GM21528 (cell line): ENCODE data around the gene AHDC1.

Experiments used
- ATAC-seq: cut with Tn5 transposase; IDR thresholded peaks from one replicate; pipeline ENCODE4 v1.9.1; 2021; ENCODE audit warnings: mild to moderate bottlenecking, moderate library complexity; ENCODE audit not compliant: unreplicated experiment, low FRiP score

Gene AHDC1

DNA sequence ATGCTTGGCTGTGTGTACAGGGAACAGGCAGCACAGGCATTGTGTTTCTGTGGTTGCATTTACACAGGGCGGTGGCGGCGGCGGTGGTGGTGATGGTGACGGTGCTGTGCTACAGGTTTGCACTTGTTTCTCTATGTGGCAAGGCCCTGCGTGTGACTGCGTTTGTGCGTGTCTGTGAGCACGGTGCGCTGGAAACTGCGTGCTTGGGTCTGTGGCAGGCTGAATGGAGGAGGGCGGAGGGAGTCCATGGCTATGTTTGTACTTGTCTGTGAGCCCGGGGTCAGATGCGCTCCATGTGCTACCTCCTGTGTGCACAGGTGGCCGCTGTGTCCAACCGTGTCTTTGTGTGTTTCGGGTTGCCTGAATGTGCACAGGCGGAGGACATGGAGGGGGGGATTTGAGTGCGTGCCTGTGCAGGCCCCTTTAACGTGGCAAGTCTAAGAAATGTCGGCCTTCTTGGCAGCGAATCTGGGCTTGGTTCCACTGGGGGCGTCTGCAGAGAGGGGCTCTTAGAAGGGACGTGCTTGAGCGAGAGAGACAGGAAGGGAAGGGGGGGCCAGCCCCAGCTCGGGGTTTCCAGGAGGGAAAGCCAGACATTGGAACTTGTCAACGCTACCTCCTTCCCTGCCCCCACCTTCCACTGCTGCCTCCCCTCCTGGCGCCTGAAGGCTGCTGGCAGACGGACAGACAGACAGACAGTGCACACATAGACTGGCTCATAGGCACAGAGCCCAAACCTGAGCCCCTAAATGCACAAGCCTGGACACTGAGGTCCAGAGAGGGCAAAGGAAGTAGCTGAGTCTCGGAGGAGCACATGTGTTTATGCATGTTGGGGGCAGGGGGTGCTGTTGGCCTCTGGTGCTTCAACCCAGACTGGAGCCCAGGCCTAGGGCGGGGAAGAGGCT lies 81.3 kb downstream of the AHDC1 start:
- no peak for ATAC-seq

DNA sequence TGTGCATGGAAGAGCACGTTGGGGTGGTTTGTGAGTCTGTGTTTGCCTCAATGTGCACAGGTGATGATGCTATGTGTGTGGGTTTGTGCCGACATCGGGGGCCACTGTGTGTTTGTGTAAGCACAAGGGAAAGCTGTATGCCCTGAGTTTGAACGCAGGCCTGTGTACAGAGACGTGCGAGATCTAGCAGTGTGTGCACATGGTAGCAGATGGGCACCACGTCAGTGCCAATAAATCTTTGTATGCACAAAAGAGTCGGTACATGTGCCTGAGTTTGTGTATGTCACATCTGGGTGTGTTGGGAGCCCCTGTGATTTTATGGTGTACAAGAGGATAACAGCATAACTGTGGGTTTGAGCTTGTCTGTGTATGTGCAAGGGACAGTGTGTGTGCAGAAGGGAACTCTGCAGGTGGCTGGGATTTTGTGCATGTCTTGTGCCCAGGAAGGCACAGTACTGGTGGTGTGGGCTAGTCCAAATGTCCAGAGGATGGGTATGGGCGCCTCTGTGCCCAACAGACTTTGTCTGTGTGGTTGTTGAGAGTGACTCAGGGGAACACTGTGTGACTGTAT lies 82.0 kb downstream of the AHDC1 start:
- no peak for ATAC-seq

DNA sequence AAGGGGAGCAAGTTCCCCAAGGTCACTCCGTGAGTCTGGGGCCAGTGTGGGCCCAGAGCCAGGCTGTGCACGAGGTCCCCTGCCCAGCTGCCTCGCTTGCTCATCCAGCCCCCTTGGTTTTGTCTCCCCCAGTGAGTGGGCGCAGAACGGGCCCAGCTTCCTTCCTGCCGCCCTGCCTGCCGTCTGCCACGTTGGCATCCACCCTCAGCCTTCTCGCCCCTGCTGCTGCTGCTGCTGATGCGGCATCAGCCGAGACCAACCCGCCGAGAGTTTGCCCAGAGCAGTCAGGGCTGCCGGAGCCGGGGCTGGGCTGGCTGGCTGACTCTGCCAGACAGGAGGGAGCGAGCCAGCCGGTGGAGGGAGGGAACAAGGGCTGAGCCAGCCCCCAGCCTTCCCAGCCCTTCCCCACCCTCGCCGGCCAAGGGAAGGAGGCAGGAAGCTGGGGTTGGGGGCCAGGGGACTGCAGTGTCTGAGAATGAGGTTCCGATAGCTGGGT lies 82.6 kb downstream of the AHDC1 start:
- no peak for ATAC-seq

DNA sequence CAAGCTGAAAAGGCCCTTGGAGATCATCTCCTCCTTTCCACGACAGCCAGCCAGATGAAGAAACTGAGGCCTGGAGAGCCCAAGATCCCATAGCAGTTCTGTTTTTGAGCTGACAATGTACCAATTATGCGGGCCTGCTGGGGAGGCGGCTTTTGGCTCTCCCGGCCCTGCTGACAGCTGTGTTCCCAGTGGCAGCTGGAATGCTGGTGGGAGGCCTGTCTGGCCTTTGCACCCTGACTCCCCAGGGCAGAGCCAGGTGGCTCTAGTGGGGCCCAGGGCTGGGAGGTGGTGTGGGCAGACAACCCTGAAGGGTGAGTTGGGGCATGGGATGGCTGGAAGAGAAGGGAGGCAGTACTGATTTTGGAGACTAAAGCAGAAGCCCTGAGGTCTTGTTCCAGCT lies 83.3 kb downstream of the AHDC1 start:
- no peak for ATAC-seq

DNA sequence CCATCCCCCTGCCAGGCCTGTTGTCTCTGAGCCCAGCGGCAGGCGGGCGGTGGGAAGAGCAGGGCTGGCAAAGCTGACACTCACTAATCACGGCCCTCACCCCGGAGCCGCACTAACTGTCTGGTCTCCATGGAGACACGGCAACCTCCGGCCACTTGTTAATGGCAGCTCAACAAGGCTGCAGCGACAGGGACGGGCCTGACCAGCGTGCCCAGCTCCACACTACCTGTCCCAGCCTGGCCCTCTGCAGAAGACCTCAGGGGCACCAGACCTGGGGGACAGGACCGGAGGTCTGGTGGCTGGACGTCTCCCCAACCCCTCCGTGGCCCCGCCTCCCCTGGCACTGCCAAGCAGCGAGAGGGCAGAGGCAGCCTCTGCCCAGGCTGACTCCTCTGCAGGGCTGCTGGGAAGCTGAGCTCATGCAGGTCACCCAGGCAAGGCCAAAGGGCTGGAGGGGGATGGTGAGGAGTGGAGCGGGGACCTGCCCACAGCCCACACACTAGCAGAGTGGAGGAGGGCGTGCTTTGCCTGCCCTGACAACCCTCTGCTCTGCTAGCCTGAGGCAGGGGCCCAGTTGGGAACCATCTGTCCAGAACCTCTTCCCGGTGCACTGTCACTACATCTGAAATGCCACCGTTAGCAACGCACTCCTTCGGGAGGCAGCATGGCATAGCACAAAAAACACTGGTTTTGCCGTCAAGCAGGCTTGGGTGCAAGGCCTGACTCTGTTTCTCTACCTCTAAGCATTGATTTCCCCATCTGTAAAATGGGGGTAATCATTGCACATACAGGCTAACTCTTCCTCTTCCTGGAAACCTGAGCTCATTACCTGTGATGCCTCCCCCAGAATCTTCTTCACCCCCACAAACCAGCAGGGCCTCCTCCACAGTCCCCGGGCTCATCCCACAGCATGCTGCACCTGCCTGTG lies 84.3 kb downstream of the AHDC1 start:
- ATAC-seq: no peak

DNA sequence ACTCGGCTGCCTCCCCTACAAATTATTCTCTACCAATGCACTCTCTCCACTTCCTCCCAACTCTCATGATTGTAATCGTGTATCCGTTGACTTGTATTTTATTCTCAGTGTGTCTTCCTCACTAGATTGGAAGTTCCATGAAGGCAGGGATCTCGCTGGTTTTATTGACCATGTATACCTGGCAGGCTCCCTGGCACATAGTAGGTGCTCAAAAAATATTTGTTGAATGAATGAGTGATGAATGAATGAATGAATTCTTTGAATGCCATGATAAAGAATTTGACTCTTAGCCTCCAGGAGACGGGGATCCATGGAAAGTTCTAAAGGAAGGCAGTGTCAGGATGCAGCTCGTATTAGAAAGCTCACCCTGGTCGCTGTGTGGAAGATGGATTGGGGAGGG lies 85.1 kb downstream of the AHDC1 start:
- no peak for ATAC-seq

DNA sequence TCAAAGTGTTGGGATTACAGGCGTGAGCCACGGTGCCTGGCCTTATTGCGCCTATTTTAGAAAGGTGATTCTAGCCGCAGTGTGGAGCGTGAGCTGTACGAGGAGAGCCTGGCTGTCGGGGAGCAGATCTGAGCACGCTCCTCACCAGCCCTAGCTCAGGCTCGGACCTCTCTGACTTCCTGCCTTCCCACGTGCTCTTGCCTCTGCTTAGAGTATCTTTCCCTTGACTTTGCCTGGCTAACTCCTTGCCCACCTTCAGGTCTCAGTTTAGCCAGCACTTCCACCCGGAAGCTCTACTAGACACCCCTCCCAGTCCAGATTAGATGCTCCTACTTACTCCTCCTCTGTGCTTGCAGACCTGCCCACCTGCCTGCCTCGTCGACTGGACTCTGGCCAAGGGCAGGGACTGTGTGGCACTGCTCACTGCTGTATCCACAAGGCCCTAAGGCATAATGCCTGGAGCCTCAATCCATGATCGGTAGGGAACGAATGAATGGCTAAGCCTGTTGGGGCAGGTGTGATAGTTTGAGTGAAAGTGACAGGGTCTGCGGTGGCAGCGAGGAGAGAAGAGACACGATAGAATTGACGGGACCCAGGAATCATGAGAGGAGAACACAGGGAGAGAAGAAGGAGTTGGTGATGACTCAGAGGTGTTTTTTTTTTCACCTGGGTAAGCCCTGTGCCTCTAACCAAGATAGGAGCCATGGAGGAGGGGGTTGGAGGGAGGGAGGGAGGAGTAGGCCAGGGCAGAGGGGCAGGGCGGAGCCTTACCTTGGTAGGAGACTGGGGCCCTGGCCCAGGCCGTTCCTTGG lies 85.8 kb downstream of the AHDC1 start:
- ATAC-seq: no peak

DNA sequence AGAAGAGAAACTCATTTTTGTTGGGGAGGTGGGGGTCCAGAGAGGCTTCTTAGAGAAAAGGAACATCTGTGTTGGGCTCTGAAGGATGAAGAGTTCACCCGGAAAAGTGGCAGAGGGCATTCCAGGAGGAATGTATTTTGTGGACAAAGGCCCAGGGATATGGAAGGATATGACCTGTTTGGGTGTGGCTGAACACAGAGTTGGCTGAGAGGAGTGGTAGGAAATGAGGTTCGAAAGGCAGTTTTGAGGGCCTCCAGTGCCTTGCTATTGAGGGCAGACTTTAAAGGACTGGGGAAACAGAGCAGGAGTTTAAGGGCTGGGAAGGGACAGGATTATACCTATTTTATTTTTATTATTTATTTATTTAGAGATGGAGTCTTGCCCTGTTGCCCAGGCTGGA lies 86.6 kb downstream of the AHDC1 start:
- no peak for ATAC-seq

DNA sequence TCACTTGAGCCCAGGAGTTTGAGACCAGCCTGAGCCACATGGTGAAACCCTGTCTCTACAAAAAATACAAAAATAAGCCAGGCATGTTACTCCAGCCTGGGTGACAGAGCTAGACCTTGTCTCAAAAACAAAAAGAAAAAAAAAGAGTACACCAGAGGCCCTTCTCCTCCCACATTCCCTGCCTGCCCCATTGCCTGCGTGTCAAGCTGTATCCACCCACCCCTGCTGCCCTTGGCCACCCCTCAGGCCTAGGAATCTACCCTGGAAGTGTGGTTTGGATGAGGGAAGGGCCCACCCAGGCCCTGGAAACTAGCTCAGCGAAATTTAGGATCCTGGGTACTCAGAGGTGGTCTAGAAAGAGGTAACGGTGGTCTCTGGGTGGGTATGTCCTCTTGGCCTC lies 88.3 kb downstream of the AHDC1 start:
- ATAC-seq: no peak

DNA sequence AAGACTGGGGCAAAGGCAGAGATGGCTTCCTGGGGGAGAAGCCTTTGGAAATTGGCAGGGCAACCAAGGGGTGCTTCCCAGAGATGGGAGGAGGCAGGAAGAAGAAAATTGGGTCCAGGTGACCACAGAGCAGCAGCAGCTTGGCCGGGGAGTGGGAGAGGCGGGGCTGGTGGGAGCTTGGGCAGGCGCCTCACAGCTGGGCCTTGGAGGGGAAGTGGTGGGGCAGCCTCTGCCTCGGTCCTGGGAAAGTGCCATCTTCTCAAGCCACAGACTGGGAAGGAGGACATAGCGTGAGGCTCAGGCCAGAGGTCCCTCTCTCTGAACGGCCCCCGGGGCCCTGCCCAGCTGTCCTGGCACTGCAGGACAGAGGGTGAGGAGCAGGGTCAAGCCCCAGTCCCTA lies 90.0 kb downstream of the AHDC1 start:
- no peak for ATAC-seq

DNA sequence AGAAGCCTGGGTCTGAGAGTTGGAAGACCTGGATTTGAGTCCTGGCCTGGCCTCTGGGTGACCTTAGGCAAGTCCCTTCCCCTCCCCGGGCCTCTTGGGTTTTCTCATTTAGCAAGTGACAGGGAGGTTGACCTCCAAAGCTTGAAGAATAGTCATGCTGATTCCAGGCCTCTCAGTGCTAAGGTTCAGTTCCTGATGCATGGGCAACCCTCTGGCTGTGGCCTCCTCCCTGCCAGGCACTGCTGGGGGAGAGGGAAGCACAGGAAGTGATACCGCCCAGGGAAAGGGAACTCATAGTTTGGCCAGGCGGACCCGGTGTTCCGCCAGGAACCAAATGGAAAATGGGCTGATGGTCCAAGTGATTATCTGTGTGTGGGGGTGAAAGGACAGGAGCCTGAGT lies 90.4 kb downstream of the AHDC1 start:
- no peak for ATAC-seq

DNA sequence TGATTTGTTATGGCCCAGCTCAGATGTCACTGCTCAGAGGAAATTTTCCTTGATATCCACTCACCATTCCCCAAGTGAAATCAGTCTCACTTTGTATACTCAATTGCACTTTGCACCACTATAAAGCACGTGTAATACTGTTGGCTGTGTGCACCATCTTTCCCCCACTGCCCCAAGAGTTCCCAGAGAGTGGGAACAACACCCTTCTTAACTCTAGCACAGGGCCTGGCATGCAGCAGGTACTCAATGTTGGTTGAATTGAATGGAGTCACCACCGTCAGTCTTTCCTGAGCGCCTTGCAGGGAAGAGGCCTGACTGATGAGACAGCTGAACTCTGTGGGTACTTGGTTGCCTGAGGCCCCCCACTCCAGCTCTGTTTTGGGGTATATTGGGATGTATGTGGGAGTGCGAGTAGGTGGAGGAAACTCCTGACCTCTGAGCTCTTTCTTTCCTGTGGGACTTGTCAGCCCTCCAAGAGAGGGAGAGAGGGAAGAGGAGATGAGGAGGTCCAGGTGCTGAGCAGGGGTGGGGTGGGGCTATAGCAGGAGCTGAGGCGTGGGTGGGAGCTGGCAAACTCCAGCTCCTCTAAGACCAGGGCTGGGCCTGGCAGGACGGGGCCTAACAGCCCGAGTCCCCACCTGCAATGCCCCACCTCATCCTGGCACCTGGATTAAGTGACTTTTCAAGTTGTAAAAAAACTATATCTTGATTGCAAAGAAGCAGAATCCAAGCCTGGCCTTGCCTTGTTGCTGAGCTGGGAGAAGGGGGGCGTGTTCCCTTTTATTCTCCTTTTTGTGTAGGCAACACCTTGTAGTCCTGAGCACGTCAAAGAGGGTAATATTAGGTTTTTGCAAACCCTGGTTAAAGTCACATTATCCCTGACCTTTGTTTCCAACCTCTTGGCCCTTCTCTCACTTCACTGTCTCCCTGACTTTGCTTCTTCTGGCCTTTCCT lies 94.5 kb downstream of the AHDC1 start:
- ATAC-seq: no peak

DNA sequence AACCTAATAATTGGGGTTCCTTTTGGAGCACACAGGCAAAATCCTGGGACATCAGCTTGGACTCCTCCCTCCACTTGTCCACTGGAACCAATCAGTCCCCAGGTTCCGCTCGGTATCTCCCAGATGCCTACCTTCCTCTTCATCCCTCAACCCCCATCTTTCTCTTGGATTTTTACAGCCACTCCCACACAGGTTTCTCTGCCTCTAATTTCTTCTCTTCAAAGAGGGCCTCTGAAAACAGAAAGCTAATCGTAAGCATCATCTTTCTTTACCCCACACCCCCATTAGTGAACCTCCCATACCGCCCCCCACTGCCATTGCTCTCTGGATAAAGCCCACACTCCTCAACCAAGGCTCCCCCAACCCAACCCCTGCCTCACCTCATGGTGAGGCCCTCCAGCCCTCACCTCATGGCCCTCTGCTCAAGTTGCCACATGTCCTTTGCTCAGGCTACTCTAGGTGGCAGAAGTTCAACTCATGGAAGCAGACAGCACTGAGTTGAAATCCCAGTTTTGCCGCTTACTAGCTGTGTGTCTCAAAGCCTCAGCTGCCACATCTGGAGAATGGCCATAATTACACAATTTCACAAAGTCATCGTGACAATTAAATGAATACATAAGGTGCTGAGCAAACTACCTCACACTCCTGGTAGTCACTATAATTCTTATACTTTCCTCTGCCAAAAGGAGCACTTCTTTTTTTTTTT lies 95.8 kb downstream of the AHDC1 start:
- ATAC-seq: no peak

DNA sequence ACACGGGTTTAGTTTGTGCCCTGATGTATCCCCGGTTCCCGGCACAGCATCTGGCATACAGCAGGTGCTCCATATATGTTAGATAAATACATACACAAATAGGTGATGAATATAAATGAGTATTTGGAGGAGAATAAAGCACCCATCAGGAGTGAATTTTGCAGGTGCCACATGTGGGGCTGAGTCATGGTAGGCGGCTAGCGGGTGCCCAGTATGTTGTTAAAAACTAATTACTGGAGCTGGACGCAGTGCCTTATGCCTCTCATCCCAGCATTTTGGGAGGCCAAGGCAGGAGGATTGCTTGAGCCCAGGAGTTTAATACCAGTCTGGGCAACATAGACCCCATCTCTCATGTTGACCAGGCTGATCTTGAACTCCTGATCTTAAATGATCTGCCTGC lies 97.2 kb downstream of the AHDC1 start:
- ATAC-seq: no peak

DNA sequence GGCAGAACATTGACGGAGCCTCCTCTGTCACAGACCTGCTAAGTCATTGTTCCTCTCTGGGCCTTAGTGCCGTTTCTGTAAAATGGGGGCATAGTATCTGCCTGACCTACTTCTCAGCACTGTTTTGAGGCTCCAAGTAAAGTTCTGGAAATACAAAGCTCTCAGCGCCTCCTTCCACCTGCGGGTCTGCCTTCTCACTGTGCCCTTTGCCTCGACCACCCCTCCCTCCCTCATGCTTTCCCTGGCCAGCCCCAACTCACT lies 98.6 kb downstream of the AHDC1 start:
- no peak for ATAC-seq

DNA sequence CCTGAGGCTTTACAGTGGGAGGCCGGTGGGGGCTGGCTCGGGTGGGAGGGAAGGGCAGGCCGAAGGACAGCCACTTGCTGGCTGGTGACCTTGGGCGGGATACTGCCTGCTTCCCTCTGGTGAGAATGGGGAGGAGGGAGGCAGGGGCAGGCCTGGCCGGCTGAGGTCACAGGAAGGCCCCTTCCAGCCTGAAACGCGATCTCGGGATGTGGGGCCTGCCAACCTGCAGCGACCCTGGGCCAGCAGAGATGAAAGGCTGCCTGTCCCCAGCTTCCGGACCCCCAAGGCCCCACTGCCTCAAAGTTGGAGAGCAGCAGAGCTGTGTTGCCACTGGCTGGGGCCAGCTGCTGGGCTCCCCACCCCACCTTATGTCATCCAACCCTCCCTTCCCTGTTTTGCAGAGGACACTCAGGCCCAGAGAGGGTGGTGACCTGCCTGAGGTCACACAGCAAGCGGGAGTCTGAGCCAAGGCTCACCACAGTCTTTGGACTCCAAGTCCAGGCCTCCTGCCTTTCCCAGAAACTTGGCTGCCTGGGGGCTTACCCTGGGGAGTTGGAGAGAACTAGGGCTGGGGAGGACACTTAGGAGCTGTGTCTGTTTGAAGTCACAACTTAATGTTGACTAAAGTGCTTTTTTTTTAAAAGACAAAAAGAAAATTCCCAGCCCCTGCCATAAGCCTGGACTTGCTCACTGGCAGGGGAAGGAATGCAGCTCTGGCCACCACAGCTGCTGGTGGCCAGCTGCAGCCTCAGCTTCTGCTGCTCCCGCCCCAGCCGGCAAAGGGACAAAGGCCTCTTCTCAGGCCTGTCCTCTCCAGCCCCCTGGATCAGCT lies 99.1 kb downstream of the AHDC1 start:
- no peak for ATAC-seq

DNA sequence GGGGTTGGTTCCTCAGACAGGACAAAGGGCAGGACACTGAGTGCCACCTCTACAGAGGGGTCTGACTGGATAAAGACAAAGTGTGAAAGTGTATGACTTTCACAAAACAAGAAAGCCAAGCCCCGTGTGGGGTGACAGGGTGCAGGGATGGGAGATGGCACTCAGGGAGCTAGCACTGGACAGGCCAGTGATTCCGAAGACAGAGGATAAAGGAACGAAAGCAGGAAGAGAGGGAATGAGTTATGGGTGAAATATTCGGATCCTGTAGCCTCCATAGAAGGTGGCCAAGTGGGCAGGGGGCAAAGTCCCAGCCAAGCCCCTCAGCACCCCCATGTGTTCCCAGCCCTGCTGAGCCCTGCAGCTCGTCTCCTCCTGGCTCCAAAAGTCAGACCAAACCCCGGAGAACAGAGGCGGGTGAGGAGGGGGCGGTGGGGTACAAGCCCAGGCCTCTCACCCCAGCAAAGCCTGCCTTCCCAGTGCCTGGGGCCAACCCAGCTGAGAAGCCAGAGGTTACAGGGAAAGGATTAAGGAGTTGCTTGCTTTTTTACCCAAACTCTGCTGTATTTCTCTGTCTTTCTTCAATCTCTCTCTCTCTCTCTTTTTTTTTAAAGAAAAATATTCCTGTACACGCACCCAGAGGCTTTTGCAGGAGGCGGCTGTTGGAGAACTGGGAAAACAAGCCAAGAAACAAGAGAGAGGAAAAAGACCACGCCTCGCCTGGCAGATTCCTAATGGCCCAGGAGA lies 99.9 kb downstream of the AHDC1 start:
- ATAC-seq: no peak
